Astrocyte (in vitro differentiated cells and primary cell): Measurements from ENCODE around the gene CSTF1. TPM values are rescaled to one million over a fixed set of nuclear protein-coding genes. Genes with fewer than 3 reads are reported as not detected.
A peak's percentile ranks its signal among the peaks of the same experiment; 100 is the strongest.

ENCODE experiments used
- DNase-seq: peaks from one replicate; pipeline ENCODE4 v3.0.0-alpha.2; 2010; ENCODE audit warnings: low read depth
- FAIRE-seq: peaks from 2 replicates; lab custom pipeline; 2011; peaks lifted over from hg19 to GRCh38; lab: Jason Lieb, UNC
- H2AFZ ChIP-seq: 2 replicates; pipeline ENCODE4 v1.6.0; 2012; ENCODE audit warnings: low read depth, low read length, inconsistent platforms
- H3K27ac ChIP-seq: 2 replicates; pipeline ENCODE4 v1.5.1; 2011; ENCODE audit warnings: low read depth, low read length, inconsistent platforms
- H3K27me3 ChIP-seq: 2 replicates; pipeline ENCODE4 v1.6.0; 2011; ENCODE audit warnings: low read length, inconsistent platforms; ENCODE audit not compliant: insufficient read depth
- H3K36me3 ChIP-seq: 2 replicates; pipeline ENCODE4 v1.5.1; 2011; ENCODE audit warnings: low read length, inconsistent platforms; ENCODE audit not compliant: insufficient read depth
- H3K4me1 ChIP-seq: 2 replicates; pipeline ENCODE4 v1.5.1; 2011; ENCODE audit warnings: low read length, inconsistent platforms; ENCODE audit not compliant: insufficient read depth
- H3K4me2 ChIP-seq: 2 replicates; pipeline ENCODE4 v1.6.0; 2012; ENCODE audit warnings: low read length, inconsistent platforms
- H3K4me3 ChIP-seq: 2 replicates; pipeline ENCODE4 v1.5.1; 2011; ENCODE audit warnings: low read depth, mild to moderate bottlenecking, low read length, inconsistent platforms; ENCODE audit not compliant: insufficient read depth
- H3K79me2 ChIP-seq: 2 replicates; pipeline ENCODE4 v1.6.0; 2012; ENCODE audit warnings: mild to moderate bottlenecking, low read length, inconsistent platforms; ENCODE audit not compliant: insufficient read depth
- H3K9ac ChIP-seq: 2 replicates; pipeline ENCODE4 v1.6.0; 2012; ENCODE audit warnings: mild to moderate bottlenecking, low read length, inconsistent platforms
- H3K9me3 ChIP-seq: 2 replicates; pipeline ENCODE4 v1.5.1; 2012; ENCODE audit warnings: low read depth, mild to moderate bottlenecking, low read length, inconsistent platforms; ENCODE audit not compliant: insufficient read depth
- H4K20me1 ChIP-seq: 2 replicates; pipeline ENCODE4 v1.6.0; 2012; ENCODE audit warnings: low read length, inconsistent platforms; ENCODE audit not compliant: insufficient read depth
- H3K27ac Mint-ChIP-seq: one replicate; pipeline ENCODE4 v1.8.0; 2021; ENCODE audit warnings: mild to moderate bottlenecking, mixed read lengths; ENCODE audit not compliant: unreplicated experiment
- H3K27me3 Mint-ChIP-seq: one replicate; pipeline ENCODE4 v1.8.0; 2021; ENCODE audit warnings: low read depth, mixed read lengths; ENCODE audit not compliant: unreplicated experiment
- H3K36me3 Mint-ChIP-seq: one replicate; pipeline ENCODE4 v1.8.0; 2021; ENCODE audit warnings: low read depth, mixed read lengths; ENCODE audit not compliant: unreplicated experiment
- H3K4me1 Mint-ChIP-seq: one replicate; pipeline ENCODE4 v1.8.0; 2021; ENCODE audit warnings: low read depth, mixed read lengths; ENCODE audit not compliant: unreplicated experiment
- H3K4me3 Mint-ChIP-seq: one replicate; pipeline ENCODE4 v1.8.0; 2021; ENCODE audit warnings: mild to moderate bottlenecking, moderate library complexity, mixed read lengths; ENCODE audit not compliant: unreplicated experiment
- H3K9me3 Mint-ChIP-seq: one replicate; pipeline ENCODE4 v1.8.0; 2021; ENCODE audit warnings: mild to moderate bottlenecking, mixed read lengths; ENCODE audit not compliant: unreplicated experiment
- CTCF ChIP-seq: IDR thresholded peaks from 2 replicates; pipeline ENCODE4 v1.5.1; 2011; ENCODE audit warnings: low read depth, mild to moderate bottlenecking, inconsistent platforms, low read length, moderate library complexity; ENCODE audit not compliant: insufficient read depth
- EZH2 ChIP-seq: IDR thresholded peaks from 2 replicates; pipeline ENCODE4 v1.6.1; 2012; ENCODE audit warnings: mild to moderate bottlenecking, low read length, inconsistent platforms; ENCODE audit not compliant: insufficient read depth
- total RNA-seq: library from RNA; stranded (reverse); gene quantifications from 2 replicates; pipeline ENCODE4 v1.2.1, GENCODE V29; 2021

The CSTF1 gene
- total RNA-seq, 1 donor from 2014 or later, result 30.3 TPM

GRCh38 chr20:56360908-56361205 lies 31.6 kb upstream of the CSTF1 start:
- no peak for FAIRE-seq
- Histone ChIP-seq H3K4me3 (no peak overlapping the region), H4K20me1 (peaks cover 12% of the 10 kb centered on the region), H3K9me3 (no peaks in the 10 kb centered on the region), H3K4me2 (peak overlapping the region; percentile 99), H3K4me1 (peaks cover 15% of the 10 kb centered on the region), H3K79me2 (peaks cover 40% of the 10 kb centered on the region), H2AFZ (no peak overlapping the region), H3K27me3 (peaks cover 4% of the 10 kb centered on the region), H3K9ac (no peak overlapping the region), H3K27ac (no peak overlapping the region), H3K36me3 (no peaks in the 10 kb centered on the region)
- peak overlapping the region; percentile 94 for H3K4me3 Mint-ChIP-seq
- peaks cover 6% of the 10 kb centered on the region for H3K36me3 Mint-ChIP-seq
- DNase-seq, result no peak
- H3K27ac Mint-ChIP-seq, result no peak overlapping the region
- TF ChIP-seq EZH2 (no peak), CTCF (no peak)
- peaks cover 23% of the 10 kb centered on the region for H3K4me1 Mint-ChIP-seq
- no peaks in the 10 kb centered on the region for H3K9me3 Mint-ChIP-seq
- no peaks in the 10 kb centered on the region for H3K27me3 Mint-ChIP-seq

GRCh38 chr20:56361900-56362299 lies 30.5 kb upstream of the CSTF1 start:
- Histone ChIP-seq H3K4me3 (no peak overlapping the region), H3K4me2 (no peak overlapping the region), H3K79me2 (peaks cover 40% of the 10 kb centered on the region), H3K9me3 (no peaks in the 10 kb centered on the region), H4K20me1 (peaks cover 12% of the 10 kb centered on the region), H3K9ac (no peak overlapping the region), H2AFZ (no peak overlapping the region), H3K4me1 (peaks cover 15% of the 10 kb centered on the region), H3K27ac (no peak overlapping the region), H3K36me3 (no peaks in the 10 kb centered on the region), H3K27me3 (peaks cover 3% of the 10 kb centered on the region)
- Mint-ChIP-seq H3K4me1 (peaks cover 23% of the 10 kb centered on the region), H3K9me3 (no peaks in the 10 kb centered on the region), H3K27ac (no peak overlapping the region), H3K27me3 (no peaks in the 10 kb centered on the region), H3K36me3 (peaks cover 8% of the 10 kb centered on the region), H3K4me3 (no peak overlapping the region)
- DNase-seq (no peak), FAIRE-seq (no peak)
- TF ChIP-seq EZH2, result no peak
- no peak for TF ChIP-seq CTCF

- Histone ChIP-seq H3K4me2 (no peak overlapping the region), H3K27ac (no peak overlapping the region), H3K36me3 (no peaks in the 10 kb centered on the region), H3K9ac (no peak overlapping the region), H3K9me3 (no peaks in the 10 kb centered on the region), H2AFZ (no peak overlapping the region), H4K20me1 (peaks cover 12% of the 10 kb centered on the region), H3K27me3 (no peaks in the 10 kb centered on the region), H3K4me1 (peaks cover 15% of the 10 kb centered on the region), H3K4me3 (no peak overlapping the region), H3K79me2 (peaks cover 40% of the 10 kb centered on the region)
- H3K4me3 Mint-ChIP-seq, result no peak overlapping the region
- H3K27ac Mint-ChIP-seq, result no peak overlapping the region
- TF ChIP-seq EZH2, result no peak
- TF ChIP-seq CTCF, result no peak
- FAIRE-seq (no peak), DNase-seq (no peak)
- peaks cover 9% of the 10 kb centered on the region for H3K36me3 Mint-ChIP-seq
- peaks cover 23% of the 10 kb centered on the region for H3K4me1 Mint-ChIP-seq
- H3K27me3 Mint-ChIP-seq, result no peaks in the 10 kb centered on the region
- no peaks in the 10 kb centered on the region for H3K9me3 Mint-ChIP-seq
Observed at GRCh38 chr20:56362833-56363413, 29.5 kb upstream of the CSTF1 start.
